GM12872 (cell line): ENCODE data around the gene TMEM17.

ENCODE experiments used
- TF ChIP-seq, protein P1 (sequence below): IDR thresholded peaks from 3 replicates; pipeline ENCODE4 v1.5.1; 2011; ENCODE audit warnings: low read depth, mild to moderate bottlenecking, low read length, moderate library complexity; ENCODE audit not compliant: insufficient read depth

Gene TMEM17

DNA sequence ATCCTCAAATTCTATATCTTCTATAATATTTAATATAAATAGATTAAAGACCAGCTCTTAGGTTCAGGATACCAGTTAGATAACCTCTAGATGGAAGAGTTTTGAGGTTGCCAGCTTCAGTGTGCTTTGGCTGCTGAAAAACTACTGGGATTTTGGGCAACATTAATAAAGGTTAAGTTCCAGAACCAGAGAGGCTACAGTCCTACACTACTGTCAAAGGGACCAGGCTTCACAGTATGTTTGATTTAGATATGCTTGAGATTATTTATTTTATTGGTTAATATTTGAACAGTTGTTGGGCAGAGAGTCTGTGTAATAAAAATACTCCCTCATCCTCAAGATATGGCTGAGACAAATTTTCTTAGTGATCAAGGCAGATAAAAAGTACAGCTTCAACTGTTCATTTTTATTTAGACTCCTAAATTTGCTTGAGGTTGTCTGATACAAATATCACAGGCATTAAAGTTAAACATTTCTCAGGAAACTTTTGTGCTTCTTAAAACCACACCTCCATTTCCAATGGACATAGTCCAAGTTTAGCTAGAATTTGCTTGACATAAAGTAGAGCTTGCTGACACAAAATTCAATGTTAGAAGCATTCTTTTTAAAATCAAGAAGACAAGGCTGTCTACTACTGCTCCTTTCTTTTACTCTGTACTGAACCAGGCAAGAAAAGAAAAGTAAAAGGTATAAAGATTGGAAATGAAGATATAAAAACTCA is 19.7 kb upstream of the TMEM17 start:
- TF ChIP-seq, protein P1, sequence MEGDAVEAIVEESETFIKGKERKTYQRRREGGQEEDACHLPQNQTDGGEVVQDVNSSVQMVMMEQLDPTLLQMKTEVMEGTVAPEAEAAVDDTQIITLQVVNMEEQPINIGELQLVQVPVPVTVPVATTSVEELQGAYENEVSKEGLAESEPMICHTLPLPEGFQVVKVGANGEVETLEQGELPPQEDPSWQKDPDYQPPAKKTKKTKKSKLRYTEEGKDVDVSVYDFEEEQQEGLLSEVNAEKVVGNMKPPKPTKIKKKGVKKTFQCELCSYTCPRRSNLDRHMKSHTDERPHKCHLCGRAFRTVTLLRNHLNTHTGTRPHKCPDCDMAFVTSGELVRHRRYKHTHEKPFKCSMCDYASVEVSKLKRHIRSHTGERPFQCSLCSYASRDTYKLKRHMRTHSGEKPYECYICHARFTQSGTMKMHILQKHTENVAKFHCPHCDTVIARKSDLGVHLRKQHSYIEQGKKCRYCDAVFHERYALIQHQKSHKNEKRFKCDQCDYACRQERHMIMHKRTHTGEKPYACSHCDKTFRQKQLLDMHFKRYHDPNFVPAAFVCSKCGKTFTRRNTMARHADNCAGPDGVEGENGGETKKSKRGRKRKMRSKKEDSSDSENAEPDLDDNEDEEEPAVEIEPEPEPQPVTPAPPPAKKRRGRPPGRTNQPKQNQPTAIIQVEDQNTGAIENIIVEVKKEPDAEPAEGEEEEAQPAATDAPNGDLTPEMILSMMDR, result no peak

DNA sequence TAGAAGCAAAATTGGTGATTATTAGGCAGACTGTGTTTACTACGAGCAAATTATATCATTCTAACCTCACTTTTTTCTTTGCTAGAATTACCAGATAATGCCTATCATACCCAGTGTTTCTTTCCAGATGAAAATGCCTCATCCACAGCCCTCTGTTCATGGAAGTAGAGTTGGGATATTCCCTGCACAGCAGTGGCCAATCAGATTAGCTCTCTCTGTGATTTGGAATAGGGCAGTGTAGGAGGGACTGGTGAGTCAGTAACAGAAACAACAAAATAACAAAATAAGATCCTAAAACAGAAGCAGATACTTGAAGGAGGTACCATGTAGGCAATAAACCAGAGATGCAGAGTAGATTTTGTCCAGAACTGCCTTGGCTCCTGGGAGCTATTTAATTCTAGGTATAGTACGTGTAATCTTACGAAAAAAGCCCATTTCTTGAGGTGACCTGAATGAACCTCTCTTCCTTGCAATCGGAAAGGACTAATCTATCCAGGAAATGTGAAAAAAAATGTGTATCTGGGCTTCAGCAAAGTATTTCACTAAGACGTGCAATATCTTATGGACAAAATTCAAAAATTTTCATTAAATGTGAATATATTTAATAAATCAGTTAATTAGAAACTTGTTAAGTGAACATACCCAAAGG is 18.4 kb upstream of the TMEM17 start:
- TF ChIP-seq, protein P1, result no peak

DNA sequence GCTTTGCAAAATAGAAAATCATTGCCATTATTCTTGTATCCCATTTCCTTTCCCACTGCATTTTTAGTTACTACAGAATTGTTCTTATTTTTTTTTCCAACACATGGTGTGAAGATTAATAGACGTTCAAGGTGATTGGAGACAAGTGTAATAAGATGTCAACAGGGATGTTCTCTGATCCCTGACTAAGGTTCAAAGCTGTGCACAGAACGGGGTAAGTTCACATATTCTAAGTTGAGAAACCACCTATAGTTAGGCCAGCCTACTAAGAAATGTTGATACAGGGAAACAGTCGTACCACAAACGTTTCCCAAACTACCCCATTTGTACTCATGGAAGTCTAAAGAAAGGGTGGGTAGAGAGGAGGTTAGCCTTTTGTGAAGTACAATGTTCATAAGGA is 6.4 kb upstream of the TMEM17 start:
- TF ChIP-seq, protein P1, result no peak

DNA sequence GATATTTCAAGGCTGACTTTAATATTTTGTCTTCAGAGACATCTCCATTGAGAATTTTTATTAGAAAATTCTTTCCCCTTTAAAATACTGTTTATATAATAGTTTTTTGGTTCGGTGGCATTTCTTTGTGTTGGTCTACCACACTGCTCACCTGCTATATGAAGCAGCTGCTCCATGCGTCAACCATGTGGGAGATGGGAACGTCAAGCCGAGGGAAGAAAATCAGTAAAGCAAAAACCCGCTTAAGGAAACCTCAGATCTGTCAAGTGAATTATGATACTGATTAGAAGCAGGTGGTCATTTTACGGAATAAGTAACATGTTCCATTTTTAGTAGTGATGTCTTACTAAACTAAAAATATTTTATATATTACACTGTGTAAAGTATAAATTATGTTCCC is 5.6 kb upstream of the TMEM17 start:
- TF ChIP-seq, protein P1, result no peak

DNA sequence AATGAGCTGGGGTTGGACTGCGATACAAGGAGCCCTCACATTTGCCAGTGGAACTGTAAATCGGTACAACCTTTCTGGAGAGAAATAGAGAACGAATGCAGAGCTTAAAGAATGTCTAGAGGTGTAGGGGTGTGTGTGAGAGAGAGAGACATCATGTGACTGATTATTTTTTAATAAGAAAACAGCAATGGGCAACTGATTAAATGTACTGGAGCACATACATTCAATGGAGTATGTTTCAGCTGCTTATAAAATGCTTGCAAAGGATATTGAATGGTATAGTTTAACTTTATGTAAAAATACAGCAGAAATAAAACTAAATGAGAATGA is 391 bp upstream of the TMEM17 start:
- TF ChIP-seq, protein P1, result no peak

DNA sequence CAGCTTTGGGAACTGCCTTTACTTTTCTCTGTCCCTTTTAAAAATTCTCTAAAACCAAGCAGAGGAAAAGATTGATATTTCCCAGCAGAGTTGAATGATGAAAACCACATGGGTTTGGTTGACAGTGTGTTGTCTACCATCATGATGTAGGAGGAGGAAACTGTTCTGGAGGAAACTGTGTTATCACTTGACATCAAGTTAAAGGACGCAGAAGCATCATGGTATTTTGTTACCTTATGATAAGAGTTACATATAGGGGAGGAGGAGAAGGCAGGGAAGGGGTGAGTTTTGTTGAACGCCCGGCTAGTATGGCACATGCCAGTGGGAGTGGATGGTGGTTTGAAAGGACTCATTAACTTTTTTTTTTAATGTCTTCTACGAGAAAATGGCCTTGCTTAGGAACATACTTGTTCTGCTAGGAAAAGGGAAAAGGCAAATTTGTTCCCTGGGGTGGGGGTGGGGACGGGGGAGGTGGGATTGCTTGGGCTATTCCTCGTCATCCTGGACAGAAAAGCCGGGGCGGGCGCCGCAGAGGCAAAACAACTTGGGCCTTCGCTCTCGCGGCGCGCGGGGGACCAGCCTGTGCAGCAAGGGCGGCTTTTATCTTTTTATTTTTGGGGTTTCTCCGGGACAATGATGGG is 766 bp downstream of the TMEM17 start:
- TF ChIP-seq, protein P1, result no peak

DNA sequence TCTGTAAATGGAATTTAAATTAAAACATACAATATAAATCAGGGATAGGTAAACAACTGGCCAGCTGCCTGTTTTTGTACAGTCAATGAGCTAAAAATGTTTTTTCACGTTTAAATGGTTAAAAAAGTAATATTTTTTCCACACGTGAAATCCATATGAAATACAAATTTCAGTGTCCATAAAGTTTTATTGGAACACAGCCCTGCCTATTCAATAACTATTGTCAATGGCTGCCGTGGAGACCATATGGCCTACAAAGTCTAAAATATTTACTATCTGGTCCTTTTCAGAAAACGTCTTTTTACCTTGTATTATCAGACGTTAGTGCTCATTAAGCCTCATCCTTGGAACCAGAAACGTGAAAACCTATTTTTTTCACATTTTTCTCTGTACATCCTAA is 1.3 kb downstream of the TMEM17 start:
- TF ChIP-seq, protein P1, result no peak
